Esophagus muscularis mucosa (tissue), 4 donors: Measurements from ENCODE around the gene CORO2B. TPM values are rescaled to one million over a fixed set of nuclear protein-coding genes. Genes with fewer than 3 reads are reported as not detected.
A peak's percentile ranks its signal among the peaks of the same experiment; 100 is the strongest.

Source experiments
- DNase-seq: peaks from one replicate; pipeline ENCODE4 v3.0.0-alpha.2; 2017; ENCODE audit errors: extremely low spot score
- H3K27ac ChIP-seq, 4 donors: fragments of 200-600 bp; sonication (generic); replicated peaks in 1 of 4; 1 replicate in 3 of 4; 2 replicates in 1 of 4; pipeline ENCODE4 v1.5.1; 2016 to 2019; ENCODE audit warnings: mild to moderate bottlenecking in 1 of 4
- H3K27me3 ChIP-seq, 4 donors: fragments of 200-600 bp; sonication (generic); one replicate each; pipeline versions ENCODE4 v1.5.1 to v1.6.0; 2016 to 2019
- H3K36me3 ChIP-seq, 4 donors: fragments of 200-600 bp; sonication (generic); one replicate each; pipeline ENCODE4 v1.5.1; 2016 to 2019
- H3K4me1 ChIP-seq, 4 donors: fragments of 200-600 bp; sonication (generic); one replicate each; pipeline ENCODE4 v1.5.1; 2016 to 2019
- H3K4me3 ChIP-seq, 4 donors: fragments of 200-600 bp; sonication (generic); 1 replicate in 2 of 4; 2 replicates in 2 of 4; pipeline ENCODE4 v1.5.1; 2016 to 2019; ENCODE audit warnings: mild to moderate bottlenecking in 4 of 4, moderate library complexity in 1 of 4
- H3K9me3 ChIP-seq, 4 donors: fragments of 200-600 bp; sonication (generic); 1 replicate in 3 of 4; 2 replicates in 1 of 4; pipeline ENCODE4 v1.5.1; 2016 to 2019
- CTCF ChIP-seq, 3 experiments: fragments of 200-600 bp in 2 of 3; fragments of 450-650 bp in 1 of 3; sonication (generic) in 2 of 3; IDR thresholded peaks; one replicate each; pipeline ENCODE4 v1.5.1; 2017 to 2019; ENCODE audit warnings: antibody characterized with exemption in 3 of 3, mild to moderate bottlenecking in 2 of 3, moderate library complexity in 1 of 3
- EP300 ChIP-seq: sonication (generic); formaldehyde crosslinking; IDR thresholded peaks from one replicate; pipeline ENCODE4 v1.6.1; 2017; ENCODE audit warnings: antibody characterized with exemption
- POLR2A ChIP-seq: fragments of 450-650 bp; IDR thresholded peaks from one replicate; pipeline ENCODE4 v1.6.1; 2017; ENCODE audit warnings: antibody characterized with exemption, moderate library complexity, mild to moderate bottlenecking, low read depth
- POLR2AphosphoS5 ChIP-seq, 2 donors: sonication (generic); formaldehyde crosslinking; IDR thresholded peaks; one replicate each; pipeline ENCODE4 v1.6.1; 2017; ENCODE audit warnings: antibody characterized with exemption in 2 of 2
- WGBS: methylation state at CpG from one replicate; pipeline ENCODE4 v1.1.5; 2018; 5-methylcytosine and 5-hydroxymethylcytosine counted together
- intact Hi-C: fragments of 100-400 bp; cut with DNase I; formaldehyde crosslinking; loops from one replicate; pipeline ENCODE4 v1.15.1; 2023
- total RNA-seq, 4 donors: library from RNA; depleted of rRNA; stranded (reverse); fragments of >200 nt; gene quantifications; one replicate each; pipeline versions ENCODE4 v1.1.0 to v1.2.1, GENCODE V29; 2016

CORO2B gene
- total RNA-seq, 4 donors from 2014 or later = 5.8 to 12.2 (median 7.5) TPM

- Histone ChIP-seq H3K27me3 (no peaks in the 10 kb centered on the region), H3K4me3 (no peak overlapping the region), H3K4me1 (peaks cover 25 to 51% (median 27%) of the 10 kb centered on the region in 4 donors), H3K9me3 (no peaks in the 10 kb centered on the region), H3K36me3 (no peaks in the 10 kb centered on the region), H3K27ac (peak overlapping the region in 1 of 4 donors; percentile 39)
- WGBS = 22% methylated on average over 6 of the region's 6 CpGs
- intact Hi-C loops = no loop called here
- TF ChIP-seq CTCF (IDR thresholded peaks at IDR 0.05) (no peak), EP300 (no peak), POLR2A (no peak), POLR2AphosphoS5 (IDR thresholded peaks at IDR 0.05) (peak in 1 of 2 donors; percentile 34)
- no peak for DNase-seq
Measured at GRCh38 chr15:68704496-68705021, 125.8 kb downstream of the CORO2B start.

- H3K36me3 ChIP-seq = peaks cover 0 to 6% (median 0%) of the 10 kb centered on the region in 4 donors
- WGBS = 94% methylated on average over 4 of the region's 4 CpGs
- peaks cover 8 to 38% (median 10%) of the 10 kb centered on the region in 4 donors for H3K4me1 ChIP-seq
- H3K27me3 ChIP-seq = peaks cover 0 to 3% (median 0%) of the 10 kb centered on the region in 4 donors
- no peak overlapping the region for H3K27ac ChIP-seq
- no peak for DNase-seq
- no peak for TF ChIP-seq EP300
- TF ChIP-seq POLR2AphosphoS5 (IDR thresholded peaks at IDR 0.05) = no peak
- TF ChIP-seq POLR2A = no peak
- TF ChIP-seq CTCF (IDR thresholded peaks at IDR 0.05) = no peak
- H3K9me3 ChIP-seq = no peaks in the 10 kb centered on the region
- intact Hi-C loops = no loop called here
- no peak overlapping the region for H3K4me3 ChIP-seq
Measured at GRCh38 chr15:68706256-68706655, 127.5 kb downstream of the CORO2B start.

- WGBS = 92% methylated on average over 10 of the region's 11 CpGs
- TF ChIP-seq POLR2AphosphoS5 (IDR thresholded peaks at IDR 0.05) (no peak), EP300 (no peak), POLR2A (no peak), CTCF (IDR thresholded peaks at IDR 0.05) (no peak)
- peaks cover 0 to 3% (median 0%) of the 10 kb centered on the region in 4 donors for H3K27me3 ChIP-seq
Measured at GRCh38 chr15:68706931-68707330, 128.1 kb downstream of the CORO2B start.

GRCh38 chr15:68707386-68707785, 128.6 kb downstream of the CORO2B start:
- no peak overlapping the region for H3K4me3 ChIP-seq
- peaks cover 8 to 29% (median 10%) of the 10 kb centered on the region in 4 donors for H3K4me1 ChIP-seq
- H3K9me3 ChIP-seq = no peaks in the 10 kb centered on the region
- intact Hi-C loops = no loop called here
- H3K36me3 ChIP-seq = peaks cover 0 to 15% (median 0%) of the 10 kb centered on the region in 4 donors
- H3K27ac ChIP-seq = no peak overlapping the region
- DNase-seq = no peak
- 42% methylated on average over 5 of the region's 5 CpGs for WGBS
- peaks cover 0 to 3% (median 0%) of the 10 kb centered on the region in 4 donors for H3K27me3 ChIP-seq
- no peak for TF ChIP-seq POLR2AphosphoS5 (IDR thresholded peaks at IDR 0.05)

More at GRCh38 chr15:68706931-68707330, 128.1 kb downstream of the CORO2B start:
- DNase-seq = no peak
- intact Hi-C loops = no loop called here
- H3K9me3 ChIP-seq = no peaks in the 10 kb centered on the region
- peaks cover 0 to 12% (median 0%) of the 10 kb centered on the region in 4 donors for H3K36me3 ChIP-seq
- no peak overlapping the region for H3K4me3 ChIP-seq
- peaks cover 8 to 33% (median 10%) of the 10 kb centered on the region in 4 donors for H3K4me1 ChIP-seq
- no peak overlapping the region for H3K27ac ChIP-seq

- intact Hi-C loops = no loop called here
- WGBS = 100% methylated on average over 1 of the region's 1 CpG
- TF ChIP-seq POLR2A (no peak), EP300 (no peak), POLR2AphosphoS5 (IDR thresholded peaks at IDR 0.05) (no peak), CTCF (IDR thresholded peaks at IDR 0.05) (no peak)
Measured at GRCh38 chr15:68709876-68710275, 131.1 kb downstream of the CORO2B start.

More at GRCh38 chr15:68709876-68710275, 131.1 kb downstream of the CORO2B start:
- Histone ChIP-seq H3K27me3 (peaks cover 0 to 10% (median 0%) of the 10 kb centered on the region in 4 donors), H3K4me1 (peaks cover under 1 to 17% (median 2%) of the 10 kb centered on the region in 4 donors), H3K36me3 (peaks cover 0 to 34% (median 6%) of the 10 kb centered on the region in 4 donors), H3K27ac (no peak overlapping the region), H3K9me3 (no peaks in the 10 kb centered on the region), H3K4me3 (no peak overlapping the region)
- DNase-seq = no peak
